K562 (cell line): ENCODE data around the gene TAX1BP1. TPM values are rescaled to one million over a fixed set of nuclear protein-coding genes. Genes with fewer than 3 reads are reported as not detected.

Experiments used
- ATAC-seq: fragments of 200-7000 bp; cut with Tn5 transposase; 3 replicates; pipeline ENCODE4 v1.9.1; 2020; ENCODE audit warnings: moderate library complexity
- BruUV-seq: library from RNA; stranded (reverse); fragments of 400-500 nt; replicated peaks from 2 replicates; lab custom pipeline; 2021; lab: Mats Ljungman, UMichigan
- CTCF ChIA-PET: fragments of 300-600 bp; formaldehyde crosslinking; extraction: SDS; loops from one replicate; lab custom pipeline; 2021; ENCODE audit warnings: low intra/inter-chr PET ratio; lab: Yijun Ruan, JAX
- POLR2A ChIA-PET: fragments of 300-600, 350-650 bp; sonication (Branson Sonifier 250); formaldehyde crosslinking; extraction: SDS; loops from one replicate; lab custom pipeline; 2021; ENCODE audit warnings: antibody characterized with exemption, inconsistent platforms; lab: Yijun Ruan, JAX
- DNase-seq, 4 experiments: peaks; one replicate each; pipeline versions ENCODE4 v3.0.0 to v3.0.0-alpha.2; 2011 to 2018; ENCODE audit warnings: low spot score in 3 of 4, mixed read lengths in 3 of 4; ENCODE audit errors: extremely low read depth in 1 of 4
- FAIRE-seq: peaks from 2 replicates; lab custom pipeline; 2011; peaks lifted over from hg19 to GRCh38; lab: Jason Lieb, UNC
- H2AFZ ChIP-seq: 2 replicates; pipeline ENCODE4 v1.6.0; 2011; ENCODE audit warnings: low read depth, low read length, control low read depth, inconsistent platforms
- H3K27ac ChIP-seq: fragments of 200-600 bp; 3 replicates; pipeline ENCODE4 v1.8.0; 2011; ENCODE audit warnings: low read depth, mild to moderate bottlenecking, control low read depth, inconsistent platforms, low read length, moderate library complexity, mixed read lengths; ENCODE audit errors: extremely low read depth
- H3K27me3 ChIP-seq, 2 experiments: fragments of 300-600 bp in 1 of 2; 2 replicates in 1 of 2; 3 replicates in 1 of 2; pipeline versions ENCODE4 v1.6.0 to v1.8.0; 2011; ENCODE audit warnings: inconsistent platforms in 2 of 2, low read length in 2 of 2, mild to moderate bottlenecking in 1 of 2, mixed read lengths in 1 of 2, moderate library complexity in 1 of 2; ENCODE audit not compliant: control insufficient read depth in 2 of 2, insufficient read depth in 2 of 2
- H3K36me3 ChIP-seq: fragments of 300-600 bp; 3 replicates; pipeline ENCODE4 v1.8.0; 2011; ENCODE audit warnings: mild to moderate bottlenecking, low read length, inconsistent platforms; ENCODE audit not compliant: control insufficient read depth, insufficient read depth
- H3K4me1 ChIP-seq, 2 experiments: fragments of 200-600 bp in 1 of 2; replicated peaks in 1 of 2; 2 replicates in 1 of 2; 3 replicates in 1 of 2; pipeline versions ENCODE4 v1.5.1 to v1.8.0; 2011; ENCODE audit warnings: inconsistent platforms in 2 of 2, low read length in 2 of 2, mild to moderate bottlenecking in 1 of 2, mixed read lengths in 1 of 2, moderate library complexity in 1 of 2; ENCODE audit not compliant: control insufficient read depth in 2 of 2, insufficient read depth in 2 of 2
- H3K4me2 ChIP-seq: 2 replicates; pipeline ENCODE4 v1.6.1; 2011; ENCODE audit warnings: low read length, control low read depth, inconsistent platforms, mixed read lengths; ENCODE audit not compliant: insufficient read depth
- H3K4me3 ChIP-seq: fragments of 200-600 bp; sonication (generic), shearing (Covaris generic); 2 replicates; pipeline ENCODE4 v1.5.1; 2016; ENCODE audit warnings: control low read depth, inconsistent platforms
- H3K79me2 ChIP-seq: fragments of 200-600 bp; 3 replicates; pipeline ENCODE4 v1.8.0; 2011; ENCODE audit warnings: low read length, inconsistent platforms; ENCODE audit not compliant: control insufficient read depth, insufficient read depth
- H3K9ac ChIP-seq, 2 experiments: 2 replicates each; pipeline versions ENCODE4 v1.6.0 to v1.6.1; 2011; ENCODE audit warnings: low read depth in 2 of 2, low read length in 2 of 2, control low read depth in 1 of 2, inconsistent platforms in 1 of 2, mild to moderate bottlenecking in 1 of 2, mixed read lengths in 1 of 2; ENCODE audit not compliant: insufficient read depth in 1 of 2
- H3K9me1 ChIP-seq: one replicate; pipeline ENCODE4 v1.6.0; 2011; ENCODE audit warnings: inconsistent platforms, mild to moderate bottlenecking, low read length, moderate library complexity; ENCODE audit not compliant: control insufficient read depth, insufficient read depth
- H3K9me3 ChIP-seq: replicated peaks from 2 replicates; pipeline ENCODE4 v1.5.1; 2011; ENCODE audit warnings: low read depth, low read length, inconsistent platforms; ENCODE audit not compliant: control insufficient read depth, insufficient read depth
- H4K20me1 ChIP-seq: replicated peaks from 2 replicates; pipeline ENCODE4 v1.6.1; 2011; ENCODE audit warnings: low read length, inconsistent platforms, mixed read lengths; ENCODE audit not compliant: control insufficient read depth, insufficient read depth
- NR2F6 ChIP-seq: fragments of 450-650 bp; formaldehyde crosslinking; IDR thresholded peaks from 2 replicates; pipeline ENCODE4 v1.4.0; 2020; ENCODE audit warnings: mild to moderate bottlenecking
- NR3C1 ChIP-seq: sonication (generic); formaldehyde crosslinking; IDR thresholded peaks from 2 replicates; pipeline ENCODE4 v1.8.1; 2022; ENCODE audit warnings: missing genetic modification reagents
- ZBED1 ChIP-seq: IDR thresholded peaks from 2 replicates; pipeline ENCODE4 v1.6.1; 2014
- ZNF75A ChIP-seq: fragments of 450-650 bp; formaldehyde crosslinking; IDR thresholded peaks from 2 replicates; pipeline ENCODE4 v1.4.0; 2020; ENCODE audit warnings: mild to moderate bottlenecking
- WGBS: fragments of 100-300 bp; shearing (Covaris generic); methylation state at CpG from one replicate; pipeline ENCODE4 v1.1.6; 2016; ENCODE audit warnings: low coverage, mixed read lengths; ENCODE audit not compliant: insufficient coverage; ENCODE audit errors: missing lambda C conversion rate; 5-methylcytosine and 5-hydroxymethylcytosine counted together
- in situ Hi-C: fragments of 300-500 bp; cut with MboI; formaldehyde crosslinking; loops from 4 replicates; pipeline ENCODE4 v1.15.0; 2018; ENCODE audit warnings: inconsistent platforms, mixed read lengths
- intact Hi-C: fragments of 100-400 bp; cut with micrococcal nuclease; formaldehyde crosslinking; loops from 2 replicates; pipeline ENCODE4 v1.14.2; 2022
- polyA plus RNA-seq, 8 experiments: library from polyadenylated mRNA; depleted of rRNA in 4 of 8; stranded (reverse) in 5 of 8; unstranded in 3 of 8; fragments of >200 nt; fragmentation: Nextera tagmentation in 2 of 8; fragmentation: Illumina TruSeq in 1 of 8; extraction: Ambion mirVana in 2 of 8; extraction: Trizol in 1 of 8; gene quantifications; 2 replicates each; pipeline versions ENCODE4 v1.2.1 to v1.2.3, GENCODE V29; 2011 to 2014; ENCODE audit warnings: inconsistent platforms in 1 of 8, missing spikeins in 1 of 8
- total RNA-seq, 7 experiments: library from RNA; depleted of rRNA in 6 of 7; stranded (reverse); fragments of >200 nt in 6 of 7; fragmentation: Illumina TruSeq in 2 of 7; extraction: Trizol in 2 of 7; gene quantifications; 2 replicates each; pipeline versions ENCODE4 v1.2.1 to v1.2.3, GENCODE V29; 2011 to 2021; ENCODE audit warnings: low replicate concordance in 1 of 7
- TF ChIP-seq, protein P1 (sequence below): fragments of 450-650 bp; IDR thresholded peaks from 2 replicates; pipeline ENCODE4 v1.6.1; 2018; ENCODE audit not compliant: partially characterized antibody

The TAX1BP1 gene
- total and polyA plus RNA-seq, 9 of the 15 experiments (the other 6 are each of a cell fraction or from before 2014, with no cell fraction given) = 49.0 to 119 (median 75.9) TPM

DNA sequence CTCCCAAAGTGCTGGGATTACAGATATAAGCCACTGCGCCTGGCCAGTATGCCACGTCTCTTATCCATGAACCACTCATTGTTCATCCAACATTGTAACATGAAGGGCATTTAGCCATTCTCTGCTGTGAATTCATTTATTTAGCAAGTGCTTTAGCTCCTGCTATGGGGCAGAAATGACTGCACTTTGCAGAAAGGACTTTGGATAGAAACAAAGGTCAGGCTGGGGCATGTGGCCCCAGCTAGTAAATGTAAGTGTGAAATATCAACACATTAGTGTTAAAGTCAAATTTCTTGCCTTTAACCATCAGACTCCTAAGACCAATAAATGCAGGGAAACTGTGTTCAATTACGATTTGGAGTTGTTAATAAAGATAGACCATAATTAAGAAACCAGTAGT is 27.7 kb upstream of the TAX1BP1 start:
- intact Hi-C loops = no loop called here
- FAIRE-seq = no peak

DNA sequence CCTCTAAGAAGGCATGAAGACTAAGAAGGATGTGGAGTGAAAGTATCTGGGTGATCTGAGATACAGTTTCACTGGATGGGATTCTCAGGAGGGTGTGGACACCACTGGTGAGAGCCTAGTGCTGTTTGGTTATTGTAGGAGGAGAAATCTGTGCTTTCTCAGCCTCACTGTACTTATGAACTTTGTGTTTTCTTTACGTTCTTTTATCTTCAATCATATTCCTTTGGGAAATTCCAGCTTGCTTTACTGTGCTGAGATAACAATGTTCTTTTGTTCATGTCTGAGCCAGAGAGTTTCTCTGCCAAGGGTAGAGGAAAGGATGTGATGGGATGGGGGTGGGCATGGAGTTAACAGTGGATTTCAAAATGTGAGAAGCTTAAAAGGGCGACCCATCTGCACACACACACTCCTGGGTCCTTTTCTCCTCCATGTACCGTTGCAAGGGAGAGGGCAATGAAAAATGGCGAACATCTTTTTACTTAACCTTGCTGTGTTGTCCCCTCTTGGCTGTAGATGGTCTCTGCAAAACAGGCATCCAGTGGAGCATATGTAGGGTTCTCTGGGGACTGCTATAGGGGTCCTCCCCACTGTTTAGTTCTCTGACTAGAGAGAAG is 25.0 kb upstream of the TAX1BP1 start:
- CTCF ChIA-PET = no interaction called here
- no peak overlapping the region for H2AFZ ChIP-seq
- no peak overlapping the region for H3K4me3 ChIP-seq
- H4K20me1 ChIP-seq = no peaks in the 10 kb centered on the region
- POLR2A ChIA-PET = interaction anchor here (0.6 to 1.0 kb wide), 4 partner anchors 9 to 1132 kb away, joined by 3 read pairs; no protein-coding TSS in a partner anchor
- peaks cover 0 to 5% of the 10 kb centered on the region in 2 experiments; a peak in 1 of 5 replicates for H3K4me1 ChIP-seq
- no peaks in the 10 kb centered on the region for H3K9me1 ChIP-seq
- no peak overlapping the region for H3K27ac ChIP-seq
- WGBS = 4% methylated on average over 4 of the region's 4 CpGs
- H3K27me3 ChIP-seq = no peaks in the 10 kb centered on the region; a peak in 1 of 5 replicates
- no TSS peak for BruUV-seq
- intact Hi-C loops = no loop called here
- H3K4me2 ChIP-seq = no peak overlapping the region
- ATAC-seq (no peak), FAIRE-seq (no peak), DNase-seq (no peak)
- in situ Hi-C loops = no loop called here
- H3K36me3 ChIP-seq = no peaks in the 10 kb centered on the region
- no peaks in the 10 kb centered on the region for H3K79me2 ChIP-seq
- no peak for TF ChIP-seq ZNF75A (CRISPR knock-in tag)
- TF ChIP-seq, protein P1, sequence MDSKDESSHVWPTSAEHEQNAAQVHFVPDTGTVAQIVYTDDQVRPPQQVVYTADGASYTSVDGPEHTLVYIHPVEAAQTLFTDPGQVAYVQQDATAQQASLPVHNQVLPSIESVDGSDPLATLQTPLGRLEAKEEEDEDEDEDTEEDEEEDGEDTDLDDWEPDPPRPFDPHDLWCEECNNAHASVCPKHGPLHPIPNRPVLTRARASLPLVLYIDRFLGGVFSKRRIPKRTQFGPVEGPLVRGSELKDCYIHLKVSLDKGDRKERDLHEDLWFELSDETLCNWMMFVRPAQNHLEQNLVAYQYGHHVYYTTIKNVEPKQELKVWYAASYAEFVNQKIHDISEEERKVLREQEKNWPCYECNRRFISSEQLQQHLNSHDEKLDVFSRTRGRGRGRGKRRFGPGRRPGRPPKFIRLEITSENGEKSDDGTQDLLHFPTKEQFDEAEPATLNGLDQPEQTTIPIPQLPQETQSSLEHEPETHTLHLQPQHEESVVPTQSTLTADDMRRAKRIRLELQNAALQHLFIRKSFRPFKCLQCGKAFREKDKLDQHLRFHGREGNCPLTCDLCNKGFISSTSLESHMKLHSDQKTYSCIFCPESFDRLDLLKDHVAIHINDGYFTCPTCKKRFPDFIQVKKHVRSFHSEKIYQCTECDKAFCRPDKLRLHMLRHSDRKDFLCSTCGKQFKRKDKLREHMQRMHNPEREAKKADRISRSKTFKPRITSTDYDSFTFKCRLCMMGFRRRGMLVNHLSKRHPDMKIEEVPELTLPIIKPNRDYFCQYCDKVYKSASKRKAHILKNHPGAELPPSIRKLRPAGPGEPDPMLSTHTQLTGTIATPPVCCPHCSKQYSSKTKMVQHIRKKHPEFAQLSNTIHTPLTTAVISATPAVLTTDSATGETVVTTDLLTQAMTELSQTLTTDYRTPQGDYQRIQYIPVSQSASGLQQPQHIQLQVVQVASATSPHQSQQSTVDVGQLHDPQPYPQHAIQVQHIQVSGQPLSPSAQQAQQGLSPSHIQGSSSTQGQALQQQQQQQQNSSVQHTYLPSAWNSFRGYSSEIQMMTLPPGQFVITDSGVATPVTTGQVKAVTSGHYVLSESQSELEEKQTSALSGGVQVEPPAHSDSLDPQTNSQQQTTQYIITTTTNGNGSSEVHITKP = peak; percentile 86
- H3K9me3 ChIP-seq = no peaks in the 10 kb centered on the region
- H3K9ac ChIP-seq = no peak overlapping the region

More for the DNA sequence above, 27.7 kb upstream of the TAX1BP1 start:
- in situ Hi-C loops = no loop called here
- Histone ChIP-seq H3K9ac (no peak overlapping the region), H3K4me2 (no peak overlapping the region), H3K36me3 (no peaks in the 10 kb centered on the region), H3K79me2 (no peaks in the 10 kb centered on the region), H3K9me1 (no peaks in the 10 kb centered on the region), H3K4me1 (no peaks in the 10 kb centered on the region), H4K20me1 (no peaks in the 10 kb centered on the region), H3K4me3 (no peak overlapping the region), H3K9me3 (no peaks in the 10 kb centered on the region), H3K27ac (no peak overlapping the region), H3K27me3 (no peaks in the 10 kb centered on the region; a peak in 1 of 5 replicates), H2AFZ (no peak overlapping the region)
- DNase-seq (no peak), ATAC-seq (no peak)
- no TSS peak for BruUV-seq
- ChIA-PET POLR2A (no interaction called here), CTCF (no interaction called here)
- no peak for TF ChIP-seq ZBED1
- TF ChIP-seq NR2F6 (CRISPR knock-in tag) = no peak
- TF ChIP-seq NR3C1 (CRISPR knock-in tag) = no peak
- 61% methylated on average over 3 of the region's 3 CpGs for WGBS
